PFSK-1 (cell line): ENCODE measurements around the gene DPH7.

ENCODE experiments used
- POLR2AphosphoS5 ChIP-seq: IDR thresholded peaks from 2 replicates; pipeline ENCODE4 v1.6.1; 2012; ENCODE audit warnings: low read depth, mild to moderate bottlenecking, control low read depth, low read length, moderate library complexity
- REST ChIP-seq, 2 experiments: IDR thresholded peaks; 2 replicates each; pipeline versions ENCODE4 v1.6.1 to v1.8.0; 2011 to 2012; ENCODE audit warnings: low read depth in 2 of 2, low read length in 2 of 2, control low read depth in 1 of 2, inconsistent platforms in 1 of 2, mild to moderate bottlenecking in 1 of 2, moderate library complexity in 1 of 2; ENCODE audit not compliant: insufficient read depth in 1 of 2
- SIN3A ChIP-seq: IDR thresholded peaks from 2 replicates; pipeline ENCODE4 v1.6.1; 2012; ENCODE audit warnings: mild to moderate bottlenecking, low read length, moderate library complexity, borderline replicate concordance; ENCODE audit not compliant: insufficient read depth
- TAF1 ChIP-seq: IDR thresholded peaks from 2 replicates; pipeline ENCODE4 v1.6.1; 2012; ENCODE audit warnings: low read length, control low read depth, borderline replicate concordance; ENCODE audit not compliant: insufficient read depth

GRCh38 chr9:137606005-137606621, 27.4 kb upstream of the DPH7 start:
- TF ChIP-seq POLR2AphosphoS5 (no peak), REST (IDR thresholded peaks at IDR 0.05; ENCODE audit: insufficient read depth in 1 of 2, low read depth in 2 of 2, low read length in 2 of 2) (no peak), SIN3A (no peak), TAF1 (no peak)
